HG02763 (cell line): Measurements from ENCODE around the gene RASD2.

Source experiments
- ATAC-seq: cut with Tn5 transposase; IDR thresholded peaks from one replicate; pipeline ENCODE4 v1.9.1; 2021; ENCODE audit warnings: mild to moderate bottlenecking, moderate library complexity; ENCODE audit not compliant: unreplicated experiment

Gene RASD2

DNA sequence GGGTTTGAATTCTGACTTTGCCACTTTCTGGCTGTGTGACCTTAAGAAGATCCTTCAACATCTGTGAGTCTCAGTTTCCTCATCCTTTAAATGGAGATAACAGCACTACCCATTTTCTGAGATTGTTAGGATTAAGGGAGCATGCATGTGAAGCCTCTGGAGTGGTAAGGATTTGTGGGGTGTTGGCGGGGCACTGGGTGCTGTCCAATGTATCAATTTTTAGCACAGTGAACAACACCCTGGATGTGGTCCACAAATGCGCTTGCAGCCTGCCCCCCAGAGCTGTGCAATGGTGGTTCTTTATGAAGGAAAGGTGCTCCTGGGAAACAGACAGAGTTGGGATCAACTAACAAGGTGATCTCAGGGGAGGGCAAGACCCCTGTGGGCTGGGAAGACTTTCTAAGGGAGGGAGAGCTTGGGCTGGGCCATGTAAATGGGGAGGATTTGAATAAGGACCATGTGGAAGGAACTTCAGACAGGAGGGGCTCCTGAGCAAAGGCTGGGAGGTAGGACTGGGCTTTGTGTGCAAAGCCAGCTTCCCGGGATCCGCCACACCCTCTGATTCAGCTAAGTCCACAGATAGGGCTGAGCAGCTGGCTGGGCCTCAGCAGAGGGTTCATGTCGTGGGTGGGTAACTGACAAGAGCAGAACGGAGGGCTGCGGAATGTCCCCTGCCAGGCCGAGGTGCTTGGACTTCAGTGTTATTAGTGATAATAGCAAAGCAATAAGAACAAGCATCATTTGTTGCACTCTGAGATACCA lies 22.7 kb upstream of the RASD2 start:
- ATAC-seq: no peak

DNA sequence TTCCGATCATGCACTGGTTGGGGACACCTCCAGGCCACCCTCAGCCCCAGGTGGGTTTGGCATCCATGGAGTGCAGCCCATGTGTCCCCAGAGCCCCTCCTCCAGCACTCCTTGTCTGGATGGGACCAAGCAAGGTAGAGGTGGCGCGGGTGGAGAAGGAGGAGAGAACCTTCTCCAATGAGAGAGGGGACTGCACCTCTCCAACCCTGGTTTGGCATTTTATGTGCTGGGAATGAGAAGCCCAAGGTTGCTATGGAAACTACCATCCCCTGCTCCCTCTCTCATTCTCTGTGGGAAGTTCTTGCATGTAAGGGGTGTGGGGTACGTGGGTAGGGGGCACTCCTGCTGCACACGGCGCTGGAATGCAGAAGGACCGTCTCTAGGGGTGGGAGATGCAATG lies 21.8 kb upstream of the RASD2 start:
- no peak for ATAC-seq

DNA sequence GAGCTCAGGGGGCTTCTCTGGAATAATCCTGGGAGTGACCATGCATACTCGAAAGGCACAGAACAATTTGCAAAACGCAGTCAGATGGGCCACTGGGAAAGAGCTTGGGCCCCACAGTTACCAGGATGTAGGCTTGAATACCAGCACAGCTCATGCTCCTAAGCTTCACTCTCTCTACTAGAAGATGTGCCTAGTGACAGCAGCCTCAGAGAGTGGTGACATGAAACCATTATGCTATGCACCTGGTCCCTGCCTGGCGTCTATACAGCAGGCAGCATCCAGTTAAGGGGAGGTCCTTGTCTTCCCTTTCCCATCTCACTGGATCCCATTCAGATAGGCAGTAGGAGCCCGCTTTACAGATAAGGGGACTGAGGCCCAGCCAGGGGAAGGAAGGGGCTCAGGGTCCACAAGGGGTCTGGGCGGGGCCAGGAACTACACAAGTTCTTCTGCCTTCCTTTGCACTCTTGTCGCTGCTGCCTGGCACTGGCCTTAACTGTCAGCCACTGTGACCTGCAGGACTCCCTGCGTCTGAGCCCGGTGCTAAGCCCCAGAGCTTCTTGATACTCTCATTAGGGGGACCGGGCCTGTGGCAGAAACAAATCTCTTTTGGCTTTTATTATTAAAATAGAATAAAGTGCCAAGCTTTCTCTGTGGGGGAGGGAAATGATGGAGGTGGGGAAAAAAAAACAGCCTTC lies 21.2 kb upstream of the RASD2 start:
- no peak for ATAC-seq

DNA sequence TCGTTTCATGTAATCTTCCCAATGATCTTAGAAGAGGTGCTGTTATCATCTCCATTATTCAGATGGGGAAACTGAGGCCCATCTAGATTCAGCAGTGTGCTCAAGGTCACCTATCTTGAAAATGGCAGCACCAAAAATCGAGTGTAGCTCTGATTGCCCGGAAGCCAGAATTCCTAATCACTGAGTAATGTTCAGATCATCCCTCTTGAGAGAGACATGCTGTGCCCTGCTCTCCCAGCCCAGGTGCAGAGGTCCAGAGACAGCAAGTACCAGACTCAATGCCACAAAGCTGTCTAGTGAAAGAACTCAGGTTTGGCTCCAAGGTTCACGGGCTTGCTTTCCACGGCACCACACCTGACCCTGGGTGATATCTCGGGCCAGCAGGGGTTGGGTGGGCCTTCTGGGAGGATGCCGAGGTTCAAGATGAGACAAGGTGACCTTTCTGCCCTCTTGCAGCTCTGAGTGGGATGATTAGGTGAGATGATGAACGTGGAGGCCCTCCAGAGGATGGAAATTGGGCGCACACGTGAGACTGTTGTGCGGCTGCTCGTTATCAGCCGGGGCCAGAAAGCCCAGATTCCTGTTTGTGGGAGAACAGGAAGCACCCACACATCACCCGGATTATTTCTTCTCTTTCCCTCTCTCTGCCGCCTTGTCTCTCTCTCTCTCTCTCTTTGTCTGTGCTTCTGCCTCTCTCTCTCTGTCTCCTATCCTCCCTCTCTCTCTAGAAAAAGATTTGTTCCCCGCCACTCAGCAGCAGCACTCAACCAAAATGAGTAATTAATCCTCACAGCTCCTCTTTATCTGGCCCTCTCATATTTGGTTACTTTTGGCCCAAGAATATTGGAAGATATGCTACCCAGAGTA lies 19.0 kb upstream of the RASD2 start:
- ATAC-seq: no peak

DNA sequence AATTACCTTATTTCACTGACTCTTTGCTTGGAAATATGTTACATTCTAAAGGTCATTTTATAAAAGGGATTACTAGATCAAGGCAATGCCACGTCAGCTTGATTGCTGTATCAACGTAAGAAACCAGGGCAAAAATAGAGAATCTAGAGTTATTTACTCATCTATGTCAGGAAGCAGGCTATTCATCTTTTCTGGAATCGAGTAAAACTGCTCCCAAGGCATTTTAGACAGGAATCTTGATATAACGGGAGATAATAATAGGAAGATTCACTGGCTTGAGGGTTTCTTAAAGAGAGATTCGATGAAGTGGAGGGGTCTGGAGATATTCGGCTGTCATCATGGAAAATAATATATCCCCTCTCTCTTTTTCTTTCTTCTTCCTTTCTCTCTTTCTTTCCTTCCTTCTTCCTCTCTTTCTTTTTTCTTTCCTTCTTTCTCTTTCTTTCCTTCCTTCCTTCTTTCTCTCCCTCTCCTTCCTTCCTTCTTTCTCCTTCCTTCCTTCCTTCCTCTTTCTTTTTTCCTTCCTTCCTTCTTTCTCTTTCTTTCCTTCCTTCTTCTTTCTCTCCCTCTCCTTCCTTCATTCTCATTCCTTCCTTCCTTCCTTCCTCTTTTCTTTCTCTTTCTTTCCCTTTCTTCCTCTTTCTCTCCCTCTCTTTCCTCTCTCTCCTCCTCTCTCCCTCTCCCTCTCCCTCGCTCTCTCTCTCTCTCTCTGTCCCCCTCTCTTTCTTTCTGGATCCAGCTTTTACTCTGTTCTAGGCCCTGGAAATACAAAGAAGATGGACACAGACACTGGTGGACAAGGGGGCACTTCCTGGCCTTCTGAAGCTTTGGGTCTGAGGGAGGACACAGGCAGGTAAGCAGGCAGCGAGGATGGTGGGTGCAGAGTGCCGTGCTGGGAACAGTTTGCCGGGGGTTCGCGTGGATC lies 18.1 kb upstream of the RASD2 start:
- ATAC-seq: no peak

DNA sequence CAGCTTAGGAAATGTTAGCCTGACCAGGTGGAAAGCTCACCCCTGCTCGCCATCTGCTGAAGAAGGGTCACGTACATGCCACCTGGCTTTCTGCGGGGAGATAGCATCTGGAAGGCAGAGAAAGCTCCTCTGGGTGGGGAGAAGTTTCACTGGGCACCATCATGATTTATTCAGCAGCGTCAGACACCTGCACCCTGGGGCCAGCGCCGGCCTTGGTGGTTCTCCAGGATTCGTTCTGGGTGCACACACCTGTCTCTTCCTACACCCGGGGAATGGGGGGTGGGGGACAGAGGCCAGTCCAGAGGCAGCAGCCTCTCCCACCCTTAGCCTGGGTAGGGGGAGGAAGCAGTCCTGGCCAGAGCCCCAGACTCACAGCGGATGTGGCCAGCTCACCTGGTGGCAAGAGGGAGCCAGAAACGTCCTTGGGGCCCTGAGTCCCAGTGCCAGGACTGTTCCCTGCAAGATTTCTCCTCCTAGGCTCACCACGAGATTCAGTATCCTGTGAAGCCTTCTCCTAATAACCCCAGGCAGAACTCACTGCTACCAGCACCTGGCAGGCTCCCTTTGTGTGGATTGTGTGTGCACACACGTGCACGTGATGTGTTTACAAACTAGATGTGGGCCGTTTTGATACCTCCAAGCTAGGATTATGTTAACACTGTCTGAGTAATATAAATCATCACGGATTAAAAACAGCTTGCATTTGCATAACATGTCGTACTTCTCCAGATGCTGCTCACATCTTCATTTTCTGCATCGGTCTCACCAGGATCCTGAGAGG lies 17.3 kb upstream of the RASD2 start:
- no peak for ATAC-seq

DNA sequence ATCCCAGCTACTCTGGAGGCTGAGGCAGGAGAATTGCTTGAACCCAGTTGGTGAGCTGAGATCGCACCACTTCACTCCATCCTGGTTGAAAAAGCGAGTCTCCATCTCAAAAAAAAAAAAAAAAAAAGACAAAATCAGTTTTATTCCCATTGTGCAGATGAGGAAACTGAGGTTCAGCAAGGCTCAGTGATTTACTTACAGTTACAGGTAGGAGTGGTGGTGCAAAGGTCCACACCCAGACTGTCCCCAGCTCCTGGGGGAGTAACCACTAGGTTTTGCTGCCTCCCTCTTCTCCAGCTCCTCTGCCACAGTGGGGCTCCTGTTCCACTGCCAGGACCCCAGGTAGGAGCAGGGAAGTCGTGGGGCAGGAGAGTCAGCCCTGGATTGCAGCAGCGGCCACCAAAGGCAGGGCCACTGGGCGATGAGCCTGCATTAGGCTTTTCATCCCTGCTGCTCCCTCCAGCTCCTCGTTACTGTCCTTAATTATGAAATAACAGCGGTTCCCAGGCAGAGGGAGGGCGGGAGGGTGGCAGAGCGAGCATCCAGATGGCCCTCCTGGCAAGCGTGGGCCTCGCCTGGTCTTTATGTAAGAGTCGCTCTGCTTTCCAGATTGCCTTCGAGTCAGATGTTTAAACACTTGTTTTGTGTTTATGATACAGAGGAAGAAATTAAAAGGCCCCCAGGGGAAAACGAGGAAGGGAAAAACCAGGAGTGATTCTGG lies 15.5 kb upstream of the RASD2 start:
- ATAC-seq: no peak

DNA sequence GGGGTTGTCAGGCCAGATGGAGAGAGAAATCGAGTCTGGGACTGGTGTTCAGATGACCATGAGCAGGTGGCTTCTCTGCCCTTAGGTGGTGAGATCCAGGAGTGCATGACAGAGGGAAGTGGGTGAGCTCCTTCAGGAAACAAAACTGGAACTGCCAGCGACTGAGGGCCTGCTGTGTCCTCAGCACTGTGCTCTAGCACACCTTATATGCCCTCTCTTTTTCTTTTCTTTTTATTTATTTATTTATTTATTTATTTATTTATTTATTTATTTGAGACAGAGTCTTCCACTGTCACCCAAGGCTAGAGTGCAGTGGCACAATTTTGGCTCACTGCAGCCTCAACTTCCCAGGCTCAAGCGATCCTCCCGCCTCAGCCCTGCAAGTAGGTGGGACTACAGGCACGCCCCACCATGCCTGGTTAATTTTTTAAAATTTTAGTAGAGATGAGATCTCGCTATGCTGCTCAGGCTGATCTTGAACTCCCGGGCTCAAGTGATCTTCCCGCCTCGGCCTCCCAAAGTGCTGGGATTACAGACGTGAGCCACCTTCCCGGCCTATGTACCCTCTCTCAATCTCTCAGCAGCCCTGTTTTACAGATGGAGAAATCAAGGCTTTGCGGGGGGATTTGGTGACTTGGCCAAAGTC lies 14.8 kb upstream of the RASD2 start:
- no peak for ATAC-seq

DNA sequence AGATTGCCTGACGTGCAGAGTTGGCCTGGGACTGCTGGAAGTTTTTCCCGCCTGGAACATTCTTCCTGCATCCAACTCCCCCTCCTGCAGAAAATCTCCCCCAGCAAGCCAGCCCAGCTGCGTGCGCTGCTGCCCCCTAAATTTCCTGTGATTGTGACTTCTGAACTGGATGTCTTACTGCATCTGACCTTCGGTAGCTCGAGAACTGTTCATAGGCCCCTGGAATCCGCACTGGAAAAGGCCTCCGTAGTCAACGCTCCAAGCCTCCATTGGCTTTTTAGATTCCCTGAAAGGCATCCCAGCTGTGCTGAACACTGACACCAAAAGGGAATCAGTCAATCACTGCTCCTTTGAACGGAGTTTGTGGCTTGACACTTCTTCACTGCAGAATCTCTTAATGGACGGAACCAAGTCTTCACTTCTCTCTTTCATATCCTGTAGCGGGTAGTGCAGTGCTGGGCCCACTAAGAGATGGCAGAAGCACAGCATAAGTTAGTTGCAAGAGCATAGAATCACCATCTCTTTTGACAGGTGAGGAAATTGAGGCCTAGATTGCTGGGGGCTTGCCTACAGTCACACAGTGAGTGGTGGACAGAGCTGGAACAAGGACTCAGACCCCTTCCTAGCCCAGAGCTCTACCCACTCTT lies 14.2 kb upstream of the RASD2 start:
- ATAC-seq: no peak

DNA sequence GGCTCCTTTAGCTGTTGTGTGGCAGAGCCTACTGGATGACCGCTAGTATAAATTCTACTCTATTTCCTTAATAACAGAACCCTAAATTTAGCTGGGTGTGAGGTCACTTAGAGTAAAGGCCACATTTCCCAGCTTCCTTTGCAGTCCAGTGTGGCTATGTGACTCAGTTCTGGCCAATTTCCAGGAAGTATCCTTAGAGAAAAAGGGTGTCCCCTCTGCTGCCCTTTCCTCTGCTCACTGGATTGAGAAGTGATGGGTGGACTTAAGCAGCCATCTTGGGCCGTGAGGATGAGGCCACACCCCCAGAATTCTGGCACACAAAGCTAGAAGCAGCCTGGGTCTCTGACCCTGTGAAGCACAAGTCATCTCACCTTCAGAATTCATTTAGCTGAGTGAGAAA lies 11.7 kb upstream of the RASD2 start:
- no peak for ATAC-seq

DNA sequence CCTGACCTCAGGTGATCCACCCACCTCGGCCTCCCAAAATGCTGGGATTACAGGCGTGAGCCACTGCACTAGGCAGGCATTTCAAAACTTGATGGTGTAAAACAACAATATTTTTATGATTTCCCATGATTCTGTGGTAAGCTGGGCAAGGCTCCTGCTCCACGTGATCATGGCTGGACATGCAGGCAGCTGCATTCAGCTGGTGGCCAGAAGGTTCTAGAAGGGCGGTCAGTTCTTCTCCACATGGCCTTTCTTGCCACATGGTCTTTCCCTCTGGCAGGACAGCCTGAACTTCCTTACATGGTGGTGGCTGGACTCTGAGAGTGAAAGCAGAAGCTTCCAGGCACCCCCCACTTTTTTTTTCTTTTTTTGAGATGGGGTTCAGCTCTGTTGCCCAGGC lies 9.9 kb upstream of the RASD2 start:
- ATAC-seq: no peak

DNA sequence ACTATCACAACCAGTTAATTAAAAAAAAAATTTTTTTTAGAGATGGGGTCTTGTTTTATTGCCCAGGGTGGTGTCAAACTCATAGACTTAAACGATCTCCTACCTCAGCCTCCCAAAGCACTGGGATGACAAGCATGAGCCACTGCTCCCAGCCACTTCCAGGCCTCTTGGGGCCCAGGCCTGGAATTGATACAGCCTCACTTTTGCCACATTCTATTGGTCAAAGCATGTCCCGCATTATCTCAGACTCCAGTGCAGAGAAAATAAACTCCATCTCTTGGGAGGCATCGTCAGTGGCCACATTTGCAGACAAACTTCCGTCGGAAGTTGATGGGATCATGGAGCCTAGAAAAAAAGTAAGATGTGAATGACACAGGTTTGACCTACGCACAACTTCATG lies 9.4 kb upstream of the RASD2 start:
- ATAC-seq: no peak

DNA sequence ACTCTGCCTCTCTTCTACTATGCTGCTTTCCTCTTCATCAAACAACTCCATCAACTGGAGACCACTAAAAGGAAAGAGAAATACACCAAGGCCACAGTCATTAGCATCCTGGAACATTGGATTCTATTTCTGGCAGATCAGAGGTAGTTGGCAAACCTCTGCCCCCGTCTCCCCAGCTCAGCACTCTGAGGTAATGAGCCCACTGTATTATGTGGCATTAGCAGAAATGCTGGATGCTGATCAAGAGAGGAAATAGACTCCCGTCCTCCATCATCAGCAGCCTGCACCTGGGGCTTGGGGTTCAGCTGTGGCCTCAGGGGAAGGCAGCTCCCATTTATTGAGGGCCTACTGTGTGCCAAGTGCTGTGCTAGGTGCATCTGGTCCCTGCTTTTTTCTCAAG lies 9.0 kb upstream of the RASD2 start:
- ATAC-seq: no peak

DNA sequence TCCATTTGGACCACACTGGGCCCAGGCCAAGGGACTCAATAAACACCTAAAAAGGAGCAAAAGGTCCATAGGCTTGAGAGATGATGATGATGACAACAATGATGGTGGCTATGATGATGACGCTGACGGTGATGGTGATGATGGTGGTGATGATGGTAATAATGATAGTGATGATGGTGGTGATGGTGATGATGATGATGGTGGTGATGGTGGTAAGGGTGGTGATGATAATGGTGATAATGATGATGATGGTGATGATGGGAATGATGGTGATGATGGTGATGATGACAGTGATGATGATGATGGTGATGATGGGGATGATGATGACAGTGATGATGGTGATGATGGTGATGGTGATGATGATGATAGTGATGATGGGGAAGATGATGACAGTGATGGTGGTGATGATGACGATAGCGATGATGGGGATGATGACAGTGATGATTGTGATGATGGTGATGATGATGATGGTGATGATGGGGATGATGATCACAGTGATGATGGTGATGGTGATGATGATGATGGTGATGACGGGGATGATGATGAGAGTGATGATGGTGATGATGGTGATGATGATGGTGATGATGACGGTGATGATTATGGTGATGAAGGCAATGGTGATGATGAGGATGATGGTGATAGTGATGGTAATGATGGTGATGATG lies 7.1 kb upstream of the RASD2 start:
- ATAC-seq: no peak

DNA sequence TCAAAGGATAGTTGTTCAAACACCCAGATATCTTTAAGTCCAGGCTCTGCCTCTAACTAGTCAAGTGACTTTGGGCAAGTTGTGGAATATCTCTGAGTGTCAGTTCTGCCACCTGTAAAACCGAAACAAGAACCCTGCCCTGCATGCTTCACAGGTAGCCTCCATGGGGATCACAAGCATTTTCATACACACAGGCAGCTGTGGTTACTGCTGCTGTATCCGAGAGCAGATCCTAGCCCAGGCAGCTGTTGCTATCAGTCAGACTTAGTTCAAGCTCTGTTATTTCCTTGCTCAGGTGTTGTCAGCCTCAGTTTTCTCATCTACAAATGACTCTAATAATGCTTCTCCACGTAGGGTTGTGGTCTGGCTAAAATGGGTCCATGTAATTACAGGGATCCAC lies 6.5 kb upstream of the RASD2 start:
- no peak for ATAC-seq

DNA sequence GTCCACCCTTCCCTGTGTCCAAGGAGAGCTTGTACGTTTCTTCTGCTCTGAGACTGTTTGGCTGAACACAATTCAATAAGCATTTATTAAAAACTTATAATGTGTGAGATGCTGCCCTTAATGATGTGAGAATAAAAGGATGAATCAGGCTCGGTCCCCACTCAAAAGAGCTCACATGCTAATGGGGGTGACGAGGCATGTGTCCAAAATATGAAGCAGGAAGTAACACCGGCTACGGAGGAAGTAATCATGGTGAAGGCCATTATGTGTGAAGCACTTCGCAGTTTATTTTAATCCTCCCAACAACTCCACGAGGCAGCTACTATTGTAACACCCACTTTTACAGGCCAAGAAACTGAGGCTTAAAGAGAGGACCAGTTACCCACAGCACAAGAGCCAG lies 3.4 kb upstream of the RASD2 start:
- no peak for ATAC-seq

DNA sequence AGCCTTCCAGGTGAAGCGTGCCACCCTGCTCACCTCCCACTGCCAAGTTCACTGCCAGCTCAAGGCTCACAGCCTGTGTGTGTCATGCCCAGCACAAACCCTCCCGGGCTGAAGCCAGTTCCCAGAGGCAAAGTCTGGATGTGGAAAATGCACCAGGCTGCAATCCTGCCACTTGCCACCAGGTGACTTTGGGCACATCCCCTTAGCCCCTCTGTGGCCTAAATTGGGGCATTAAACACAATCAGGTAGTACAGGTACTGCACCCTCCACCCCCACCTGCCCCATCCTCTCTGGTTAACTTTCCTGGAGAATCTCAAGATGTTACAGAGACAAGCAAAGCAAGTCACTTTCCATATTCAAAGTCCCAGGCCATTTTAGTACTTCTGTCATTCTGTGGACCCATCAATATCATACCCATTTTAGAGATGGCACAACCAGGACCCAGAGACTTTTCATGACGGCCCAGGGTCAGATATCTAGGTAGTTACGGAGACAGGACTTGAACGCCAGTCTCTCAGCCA lies 1.8 kb upstream of the RASD2 start:
- no peak for ATAC-seq

DNA sequence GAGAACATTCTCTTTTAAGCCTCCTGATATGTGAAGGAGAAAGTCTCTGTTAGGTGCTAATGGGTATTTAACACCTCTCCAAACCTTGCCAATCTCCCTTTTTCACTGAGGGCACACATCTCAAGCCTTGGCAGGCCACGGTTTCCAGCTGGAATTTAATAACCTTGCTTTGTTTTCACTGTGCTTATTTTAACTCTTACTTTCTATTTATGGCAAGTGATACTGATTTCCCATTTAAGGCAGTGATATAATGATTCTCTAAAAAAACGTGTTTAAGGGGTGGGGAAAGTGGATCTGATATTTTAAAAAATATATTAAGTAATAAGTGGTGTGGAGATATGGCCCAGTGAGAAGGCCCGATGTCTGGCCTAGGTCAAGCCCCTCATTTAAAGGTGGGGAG lies 1.1 kb upstream of the RASD2 start:
- ATAC-seq: no peak
